Neuronal stem cell (in vitro differentiated cells): ENCODE measurements around the gene WDR4.
"Not testable (repeated sequence)": the region's sequence is repeated elsewhere in the genome, so short reads cannot be mapped to it uniquely, and the experiment has no call there.

Experiments used
- DNase-seq: peaks from one replicate; pipeline ENCODE4 v3.0.0-alpha.2; 2013; ENCODE audit warnings: low spot score
- H2AFZ ChIP-seq: one replicate; pipeline ENCODE4 v1.6.1; 2013; ENCODE audit warnings: mild to moderate bottlenecking, low read length, inconsistent platforms
- H2AK5ac ChIP-seq: 2 replicates; pipeline ENCODE4 v1.6.1; 2013; ENCODE audit warnings: low read depth, mild to moderate bottlenecking, inconsistent platforms, low read length, moderate library complexity, mixed read lengths
- H2BK120ac ChIP-seq: 2 replicates; pipeline ENCODE4 v1.6.1; 2013; ENCODE audit warnings: low read depth, mild to moderate bottlenecking, inconsistent platforms, low read length, moderate library complexity, mixed read lengths
- H2BK12ac ChIP-seq: one replicate; pipeline ENCODE4 v1.6.1; 2013; ENCODE audit warnings: low read length, inconsistent platforms
- H2BK15ac ChIP-seq: 2 replicates; pipeline ENCODE4 v1.6.1; 2013; ENCODE audit warnings: mild to moderate bottlenecking, low read length, inconsistent platforms, mixed read lengths
- H2BK5ac ChIP-seq: one replicate; pipeline ENCODE4 v1.6.1; 2013; ENCODE audit warnings: inconsistent platforms, mild to moderate bottlenecking, low read length, moderate library complexity
- H3K14ac ChIP-seq: one replicate; pipeline ENCODE4 v1.6.1; 2013; ENCODE audit warnings: low read length, inconsistent platforms
- H3K18ac ChIP-seq: 2 replicates; pipeline ENCODE4 v1.6.1; 2013; ENCODE audit warnings: low read length, inconsistent platforms
- H3K23ac ChIP-seq: 2 replicates; pipeline ENCODE4 v1.6.1; 2013; ENCODE audit warnings: low read depth, mild to moderate bottlenecking, mixed read lengths, low read length, inconsistent platforms; ENCODE audit not compliant: poor library complexity
- H3K27ac ChIP-seq: replicated peaks from 3 replicates; pipeline ENCODE4 v1.5.1; 2013; ENCODE audit warnings: low read length, inconsistent platforms
- H3K27me3 ChIP-seq, 3 experiments: 2 replicates each; pipeline ENCODE4 v1.6.1; 2013; ENCODE audit warnings: low read length in 3 of 3, mild to moderate bottlenecking in 2 of 3, inconsistent platforms in 1 of 3, low read depth in 1 of 3, mixed read lengths in 1 of 3, moderate library complexity in 1 of 3; ENCODE audit not compliant: control insufficient read depth in 3 of 3, insufficient read depth in 3 of 3
- H3K36me3 ChIP-seq, 2 donors: replicated peaks in 1 of 2; 2 replicates each; pipeline ENCODE4 v1.6.1; 2013; ENCODE audit warnings: low read length in 2 of 2; ENCODE audit not compliant: control insufficient read depth in 2 of 2, insufficient read depth in 2 of 2
- H3K4ac ChIP-seq: 2 replicates; pipeline ENCODE4 v1.6.1; 2013; ENCODE audit warnings: inconsistent platforms, mild to moderate bottlenecking, low read length, moderate library complexity
- H3K4me1 ChIP-seq, 2 donors: 1 replicate in 1 of 2; 2 replicates in 1 of 2; pipeline ENCODE4 v1.6.1; 2013; ENCODE audit warnings: low read length in 2 of 2, low read depth in 1 of 2; ENCODE audit not compliant: control insufficient read depth in 2 of 2, insufficient read depth in 1 of 2
- H3K4me2 ChIP-seq: one replicate; pipeline ENCODE4 v1.6.1; 2013; ENCODE audit warnings: mild to moderate bottlenecking, low read length, inconsistent platforms; ENCODE audit not compliant: insufficient read depth, poor library complexity, severe bottlenecking
- H3K4me3 ChIP-seq, 2 donors: 2 replicates each; pipeline ENCODE4 v1.5.1; 2013; ENCODE audit warnings: low read length in 2 of 2, mild to moderate bottlenecking in 2 of 2, inconsistent platforms in 1 of 2, moderate library complexity in 1 of 2
- H3K79me1 ChIP-seq: one replicate; pipeline ENCODE4 v1.6.1; 2013; ENCODE audit warnings: low read depth, mild to moderate bottlenecking, inconsistent platforms, low read length, moderate library complexity
- H3K9ac ChIP-seq: one replicate; pipeline ENCODE4 v1.6.1; 2013; ENCODE audit warnings: mild to moderate bottlenecking, low read depth, low read length, inconsistent platforms; ENCODE audit not compliant: poor library complexity
- H3K9me3 ChIP-seq, 2 donors: replicated peaks in 1 of 2; 2 replicates each; pipeline versions ENCODE3 to v1.6.1; 2013; ENCODE audit warnings: low read length in 2 of 2, mild to moderate bottlenecking in 2 of 2, inconsistent platforms in 1 of 2, low read depth in 1 of 2, mixed read lengths in 1 of 2, moderate library complexity in 1 of 2; ENCODE audit not compliant: control insufficient read depth in 2 of 2, insufficient read depth in 1 of 2
- H4K8ac ChIP-seq: one replicate; pipeline ENCODE4 v1.6.1; 2013; ENCODE audit warnings: low read depth, mild to moderate bottlenecking, inconsistent platforms, low read length, moderate library complexity
- H4K91ac ChIP-seq: one replicate; pipeline ENCODE4 v1.6.1; 2013; ENCODE audit warnings: low read length, low read depth, mild to moderate bottlenecking, inconsistent platforms; ENCODE audit not compliant: poor library complexity
- WGBS, 2 donors: extraction: QIAGEN DNeasy Blood & Tissue Kit; methylation state at CpG; one replicate each; pipeline ENCODE4 v1.1.7; 2013; ENCODE audit warnings: missing lambda C conversion rate in 2 of 2, mixed read lengths in 1 of 2; ENCODE audit not compliant: insufficient read length in 2 of 2, insufficient replicate concordance in 1 of 2; ENCODE audit errors: extremely low coverage in 2 of 2; 5-methylcytosine and 5-hydroxymethylcytosine counted together

The WDR4 gene

GRCh38 chr21:42880352-42880751, 1.0 kb upstream of the WDR4 start:
- H3K4me3 ChIP-seq = peak overlapping the region in 1 of 2 donors; percentile 71
- peaks cover 2% of the 10 kb centered on the region for H3K79me1 ChIP-seq
- H2AK5ac ChIP-seq = no peak overlapping the region
- H2BK12ac ChIP-seq = no peak overlapping the region
- H3K18ac ChIP-seq = no peak overlapping the region
- H3K9ac ChIP-seq = no peak overlapping the region
- no peak overlapping the region for H2BK15ac ChIP-seq
- H3K4me1 ChIP-seq = peaks cover 3 to 5% of the 10 kb centered on the region in 2 donors
- H2BK120ac ChIP-seq = no peak overlapping the region
- H3K14ac ChIP-seq = no peak overlapping the region
- H3K4me2 ChIP-seq = peak overlapping the region; percentile 78
- H3K27ac ChIP-seq = no peak overlapping the region
- H4K8ac ChIP-seq = no peak overlapping the region
- no peak overlapping the region for H3K4ac ChIP-seq
- peaks cover 0 to 2% of the 10 kb centered on the region in 2 donors for H3K9me3 ChIP-seq
- no CpG with 5 or more reads among the region's 6 CpGs for WGBS, 2 donors
- no peak overlapping the region for H3K23ac ChIP-seq
- H2AFZ ChIP-seq = no peak overlapping the region
- no peak overlapping the region for H2BK5ac ChIP-seq
- no peak overlapping the region for H4K91ac ChIP-seq
- DNase-seq = no peak
- H3K36me3 ChIP-seq = peaks cover 5 to 15% of the 10 kb centered on the region in 2 donors
- H3K27me3 ChIP-seq = no peaks in the 10 kb centered on the region

- Histone ChIP-seq H3K79me1 (peaks cover 2% of the 10 kb centered on the region), H2AFZ (peak overlapping the region; percentile 89), H3K4me3 (peak overlapping the region; percentile 71 to 95), H2AK5ac (no peak overlapping the region), H3K9ac (peak overlapping the region; percentile 91), H3K9me3 (peaks cover 0 to 2% of the 10 kb centered on the region in 2 donors), H3K18ac (no peak overlapping the region), H3K4me1 (peaks cover 3 to 5% of the 10 kb centered on the region in 2 donors), H4K8ac (no peak overlapping the region), H2BK120ac (no peak overlapping the region), H3K14ac (no peak overlapping the region), H3K36me3 (peaks cover 8 to 32% of the 10 kb centered on the region in 2 donors), H4K91ac (no peak overlapping the region), H3K27me3 (no peaks in the 10 kb centered on the region), H3K23ac (peak overlapping the region; percentile 12), H2BK15ac (no peak overlapping the region), H2BK12ac (no peak overlapping the region), H2BK5ac (no peak overlapping the region), H3K4ac (no peak overlapping the region), H3K27ac (peak overlapping the region; percentile 60), H3K4me2 (peak overlapping the region; percentile 62)
- DNase-seq = no peak
- no CpG with 5 or more reads among the region's 15 CpGs for WGBS, 2 donors
Observed at GRCh38 chr21:42878678-42878992, 704 bp downstream of the WDR4 start.

GRCh38 chr21:42875811-42876210, 3.5 kb downstream of the WDR4 start:
- peaks cover 22 to 59% of the 10 kb centered on the region in 2 donors for H3K36me3 ChIP-seq
- H2AK5ac ChIP-seq, H3K23ac ChIP-seq, H3K4me2 ChIP-seq, H3K4me3 ChIP-seq, H3K4me1 ChIP-seq, H3K27ac ChIP-seq, H2BK12ac ChIP-seq, H3K79me1 ChIP-seq, H4K91ac ChIP-seq, H3K4ac ChIP-seq, H3K14ac ChIP-seq, H2BK5ac ChIP-seq, DNase-seq, H3K9ac ChIP-seq, H3K27me3 ChIP-seq, H3K9me3 ChIP-seq, H3K18ac ChIP-seq, H2BK15ac ChIP-seq, H4K8ac ChIP-seq, H2BK120ac ChIP-seq, H2AFZ ChIP-seq: not testable (repeated sequence)
- WGBS, 2 donors = no CpG with 5 or more reads among the region's 10 CpGs

DNA sequence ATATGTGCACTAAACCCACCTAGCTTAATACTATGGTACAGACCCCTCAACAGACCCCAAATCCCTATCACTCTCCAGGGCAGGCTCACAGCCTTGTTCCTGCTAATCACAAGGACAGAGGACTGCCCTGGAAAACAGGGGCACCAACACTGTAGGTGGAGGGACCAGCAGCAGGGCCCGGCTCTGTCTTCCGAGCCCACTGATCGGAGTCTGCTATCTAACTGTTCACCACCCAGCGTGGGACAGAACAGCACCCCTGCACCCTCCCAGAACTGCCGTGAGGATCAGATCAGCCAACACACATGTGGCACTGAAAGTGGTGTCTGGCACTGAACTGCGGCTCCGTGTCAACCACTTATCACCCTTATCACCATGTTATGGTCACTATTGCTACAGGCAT, 6.2 kb downstream of the WDR4 start:
- no CpG with 5 or more reads among the region's 7 CpGs for WGBS, 2 donors
- H3K4me3 ChIP-seq = no peak overlapping the region
- no peak overlapping the region for H2BK15ac ChIP-seq
- H3K79me1 ChIP-seq = peaks cover 3% of the 10 kb centered on the region
- H3K4me1 ChIP-seq = peaks cover 0 to 2% of the 10 kb centered on the region in 2 donors
- H3K23ac ChIP-seq = no peak overlapping the region
- H2BK12ac ChIP-seq = no peak overlapping the region
- no peak overlapping the region for H4K91ac ChIP-seq
- DNase-seq = no peak
- H3K27me3 ChIP-seq = no peaks in the 10 kb centered on the region
- H2BK5ac ChIP-seq = no peak overlapping the region
- H3K9me3 ChIP-seq = no peaks in the 10 kb centered on the region
- no peak overlapping the region for H2AFZ ChIP-seq
- peaks cover 36 to 84% of the 10 kb centered on the region in 2 donors for H3K36me3 ChIP-seq
- no peak overlapping the region for H2AK5ac ChIP-seq
- no peak overlapping the region for H3K4me2 ChIP-seq
- H3K4ac ChIP-seq = no peak overlapping the region
- no peak overlapping the region for H3K9ac ChIP-seq
- no peak overlapping the region for H3K27ac ChIP-seq
- H4K8ac ChIP-seq = no peak overlapping the region
- H3K14ac ChIP-seq = no peak overlapping the region
- H3K18ac ChIP-seq = no peak overlapping the region
- H2BK120ac ChIP-seq = no peak overlapping the region
